WTC11 (cell line): ENCODE data around the gene WFS1.

Experiments used
- NR3C1 ChIP-seq: sonication (generic); formaldehyde crosslinking; conservative IDR thresholded peaks from 2 replicates; pipeline ENCODE4 v1.8.1; 2023; ENCODE audit warnings: low read depth, mild to moderate bottlenecking, missing genetic modification reagents
- ZNF121 ChIP-seq: sonication (generic); formaldehyde crosslinking; IDR thresholded peaks from 2 replicates; pipeline ENCODE4 v1.8.0; 2023; ENCODE audit warnings: missing genetic modification reagents
- TF ChIP-seq, protein P1 (sequence below): sonication (generic); formaldehyde crosslinking; IDR thresholded peaks from 2 replicates; pipeline ENCODE4 v1.8.1; 2022; ENCODE audit warnings: low read depth, missing genetic modification reagents, borderline replicate concordance

DNA sequence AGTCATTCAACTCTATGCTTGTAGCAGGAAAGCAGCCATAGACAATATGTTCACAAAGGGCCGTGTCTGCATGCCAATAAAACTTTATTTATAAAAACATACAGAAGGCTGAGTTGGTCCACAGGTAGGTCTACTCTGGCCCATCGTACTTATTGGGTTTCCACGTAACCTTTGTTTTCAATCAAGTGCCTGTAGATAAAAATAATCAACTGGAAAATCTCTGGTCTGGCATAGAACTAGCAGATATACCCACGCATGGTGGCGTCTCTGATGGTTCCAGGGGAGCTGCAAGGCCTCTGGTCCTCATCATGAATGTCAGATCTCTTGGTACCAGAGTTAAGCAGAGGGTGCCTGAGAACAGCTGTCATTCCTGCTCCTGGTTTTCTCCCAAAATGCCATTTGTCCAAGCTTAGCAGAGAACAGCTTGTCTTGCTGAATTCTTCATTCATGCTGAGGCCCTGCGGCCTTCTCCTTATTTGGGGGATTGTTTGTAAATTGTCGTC is 37.9 kb upstream of the WFS1 start:
- TF ChIP-seq, protein P1, sequence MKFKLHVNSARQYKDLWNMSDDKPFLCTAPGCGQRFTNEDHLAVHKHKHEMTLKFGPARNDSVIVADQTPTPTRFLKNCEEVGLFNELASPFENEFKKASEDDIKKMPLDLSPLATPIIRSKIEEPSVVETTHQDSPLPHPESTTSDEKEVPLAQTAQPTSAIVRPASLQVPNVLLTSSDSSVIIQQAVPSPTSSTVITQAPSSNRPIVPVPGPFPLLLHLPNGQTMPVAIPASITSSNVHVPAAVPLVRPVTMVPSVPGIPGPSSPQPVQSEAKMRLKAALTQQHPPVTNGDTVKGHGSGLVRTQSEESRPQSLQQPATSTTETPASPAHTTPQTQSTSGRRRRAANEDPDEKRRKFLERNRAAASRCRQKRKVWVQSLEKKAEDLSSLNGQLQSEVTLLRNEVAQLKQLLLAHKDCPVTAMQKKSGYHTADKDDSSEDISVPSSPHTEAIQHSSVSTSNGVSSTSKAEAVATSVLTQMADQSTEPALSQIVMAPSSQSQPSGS (CRISPR knock-in tag): no peak
- TF ChIP-seq NR3C1 (CRISPR knock-in tag): no peak
- no peak for TF ChIP-seq ZNF121 (CRISPR knock-in tag)
